ENCODE data around the gene CHAMP1.
"Not testable (repeated sequence)": the region's sequence is repeated elsewhere in the genome, so short reads cannot be mapped to it uniquely, and the experiment has no call there.

CHAMP1 gene

GRCh38 chr13:114334305-114335053 lies 20.2 kb downstream of the CHAMP1 start:
- no peak for DNase-seq (ENCODE audit: low read depth)

- not testable (repeated sequence) for DNase-seq (ENCODE audit: low read depth)
Observed at GRCh38 chr13:114336457-114336856, 22.2 kb downstream of the CHAMP1 start.

- DNase-seq (ENCODE audit: low read depth), result no peak
Observed at GRCh38 chr13:114338959-114339358, 24.7 kb downstream of the CHAMP1 start.

- DNase-seq (ENCODE audit: low read depth), result no peak
Observed at GRCh38 chr13:114339857-114340534, 25.7 kb downstream of the CHAMP1 start.

GRCh38 chr13:114341003-114341777 lies 26.9 kb downstream of the CHAMP1 start:
- DNase-seq (ENCODE audit: low read depth), result no peak

- not testable (repeated sequence) for DNase-seq (ENCODE audit: low read depth)
Observed at GRCh38 chr13:114347256-114347655, 33.0 kb downstream of the CHAMP1 start.

- DNase-seq (ENCODE audit: low read depth), result not testable (repeated sequence)
Observed at GRCh38 chr13:114352763-114353162, 38.5 kb downstream of the CHAMP1 start.

- not testable (repeated sequence) for DNase-seq (ENCODE audit: low read depth)
Observed at GRCh38 chr13:114353382-114353781, 39.1 kb downstream of the CHAMP1 start.

All from CMK (cell line).